ENCODE data around the gene MOB3B. TPM values are rescaled to one million over a fixed set of nuclear protein-coding genes. Genes with fewer than 3 reads are reported as not detected.

MOB3B gene
- total and polyA plus RNA-seq, 2 of the 13 experiments (the other 11 are each of a cell fraction or from before 2014, with no cell fraction given): 0.03 to 0.09 TPM

GRCh38 chr9:27534131-27534530, 4.5 kb upstream of the MOB3B start:
- CTCF ChIA-PET (ENCODE audit: low intra/inter-chr PET ratio, low total read pairs): no interaction called here
- Histone ChIP-seq H3K36me3 (replicated peaks in 1 of 2; ENCODE audit: control insufficient read depth in 1 of 2, insufficient read depth in 2 of 2, low read length in 2 of 2) (no peaks in the 10 kb centered on the region), H2AFZ (ENCODE audit: low read length) (no peak overlapping the region), H3K27me3 (ENCODE audit: control insufficient read depth in 1 of 2, insufficient read depth in 2 of 2, low read length in 2 of 2) (peaks cover 0 to 5% of the 10 kb centered on the region in 2 experiments; a peak in 2 of 5 replicates), H3K79me2 (ENCODE audit: insufficient read depth, low read length) (no peaks in the 10 kb centered on the region), H3K4me1 (ENCODE audit: insufficient read depth, low read length) (peaks cover 32% of the 10 kb centered on the region), H3K9me3 (ENCODE audit: low read length) (no peaks in the 10 kb centered on the region), H3K9ac (ENCODE audit: insufficient read depth, low read depth, low read length) (no peak overlapping the region), H3K4me3 (replicated peaks in 1 of 3; ENCODE audit: insufficient read depth in 1 of 3, low read depth in 2 of 3, low read length in 3 of 3) (no peak overlapping the region), H3K27ac (ENCODE audit: extremely low read length, insufficient read depth, low read length) (no peak overlapping the region), H3K4me2 (ENCODE audit: low read depth, low read length) (no peak overlapping the region), H4K20me1 (ENCODE audit: insufficient read depth, low read length) (no peaks in the 10 kb centered on the region)
- ATAC-seq: no peak
- TF ChIP-seq SNAI1 (CRISPR knock-in tag; IDR thresholded peaks at IDR 0.05; ENCODE audit: borderline replicate concordance) (no peak), EEA1 (CRISPR knock-in tag; IDR thresholded peaks at IDR 0.05; ENCODE audit: borderline replicate concordance) (no peak), MAZ (IDR thresholded peaks at IDR 0.05; ENCODE audit: borderline replicate concordance, low read depth, low read length) (no peak), MAZ (CRISPR knock-in tag; IDR thresholded peaks at IDR 0.05; ENCODE audit: low read depth) (no peak), MXI1 (IDR thresholded peaks at IDR 0.05; ENCODE audit: borderline replicate concordance, low read depth, low read length) (no peak), ZBTB1 (CRISPR knock-in tag; IDR thresholded peaks at IDR 0.05; ENCODE audit: borderline replicate concordance) (no peak), NCOR1 (IDR thresholded peaks at IDR 0.05; ENCODE audit: borderline replicate concordance, low read length) (no peak), ZFP37 (CRISPR knock-in tag; IDR thresholded peaks at IDR 0.05; ENCODE audit: borderline replicate concordance) (no peak), RAD51 (IDR thresholded peaks at IDR 0.05; ENCODE audit: borderline replicate concordance) (no peak), ZGPAT (CRISPR knock-in tag; IDR thresholded peaks at IDR 0.05) (no peak), HOXA7 (CRISPR knock-in tag; IDR thresholded peaks at IDR 0.05) (no peak), ZNF30 (CRISPR knock-in tag; IDR thresholded peaks at IDR 0.05) (no peak), MYC (CRISPR knock-in tag; IDR thresholded peaks at IDR 0.05; ENCODE audit: borderline replicate concordance) (no peak), ZNF792 (CRISPR knock-in tag; IDR thresholded peaks at IDR 0.05) (no peak), CEBPG (CRISPR knock-in tag; IDR thresholded peaks at IDR 0.05) (no peak), NAIF1 (CRISPR knock-in tag; IDR thresholded peaks at IDR 0.05; ENCODE audit: borderline replicate concordance) (no peak), TOE1 (CRISPR knock-in tag; IDR thresholded peaks at IDR 0.05) (no peak), ZXDC (CRISPR knock-in tag; IDR thresholded peaks at IDR 0.05) (no peak), ZNF335 (CRISPR knock-in tag; IDR thresholded peaks at IDR 0.05) (no peak), ZNF446 (CRISPR knock-in tag; IDR thresholded peaks at IDR 0.05) (no peak)
- no TSS peak for BruUV-seq (replicated peaks)
- intact Hi-C loops (cut with micrococcal nuclease; ENCODE audit: unreplicated experiment): no loop called here
- POLR2A ChIA-PET: no interaction called here
- no peak for DNase-seq (ENCODE audit: low spot score)
- in situ Hi-C loops (cut with HindIII; ENCODE audit: extremely low pct_ligation_motif_present, low pct_unique_long_range_greater_than_20kb): no loop called here
- no peak for FAIRE-seq
- 60% methylated on average over 4 of the region's 4 CpGs for WGBS (ENCODE audit: low lambda C conversion rate)

All from HepG2 (cell line).